HPDE6-E6E7 (cell line): ENCODE measurements around the gene RHCG.

Experiments used
- DNase-seq: peaks from one replicate; pipeline ENCODE4 v3.0.0; 2011; ENCODE audit warnings: missing footprints; ENCODE audit errors: extremely low spot score

Gene RHCG

DNA sequence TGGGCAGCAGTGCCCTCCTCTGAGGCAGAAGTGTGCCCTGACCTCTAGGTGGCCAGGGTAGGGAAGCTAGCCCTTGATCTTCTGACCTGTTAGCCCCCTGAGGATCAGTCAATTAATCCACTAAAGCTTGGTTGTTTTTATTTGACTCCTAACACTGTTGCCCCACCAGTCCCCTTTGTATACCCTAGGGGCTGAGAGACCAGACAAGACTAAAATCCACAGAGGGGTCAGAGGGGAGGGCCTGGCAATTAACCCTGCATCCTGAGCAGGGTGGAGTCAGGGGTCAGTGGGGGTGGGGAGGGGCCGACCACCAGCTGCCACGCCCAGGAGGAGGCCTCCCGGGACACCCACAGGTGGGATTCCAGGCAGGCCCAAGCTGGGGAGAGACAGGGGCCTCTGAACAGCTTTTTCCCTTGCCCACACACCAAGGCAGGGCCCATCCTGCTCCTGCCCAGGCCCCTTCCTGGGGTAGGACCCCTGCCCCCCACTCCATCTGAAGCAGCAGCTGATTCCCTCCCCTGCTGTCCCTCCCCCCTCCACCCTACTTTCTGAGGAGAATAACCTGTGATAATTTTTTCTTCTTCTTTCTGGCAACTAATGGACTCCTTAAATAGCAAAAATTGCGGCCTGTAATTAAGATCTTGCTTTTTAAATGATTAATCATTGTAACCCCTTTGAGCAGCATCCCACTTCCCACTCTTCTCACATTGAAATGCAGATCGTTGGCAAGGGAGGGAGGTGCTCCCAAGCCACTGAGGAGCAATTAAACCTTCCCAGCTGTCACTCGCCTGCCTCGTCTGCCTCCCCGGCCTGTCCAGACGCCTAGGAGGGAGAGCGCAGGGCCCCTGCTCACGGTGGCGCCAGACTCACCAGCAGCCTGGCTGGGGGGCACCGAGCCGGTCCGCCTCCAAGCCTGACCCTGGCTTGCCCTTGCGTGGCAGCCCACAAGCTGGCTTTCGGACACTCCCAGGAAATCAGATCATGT is 51.9 kb downstream of the RHCG start:
- no peak for DNase-seq

DNA sequence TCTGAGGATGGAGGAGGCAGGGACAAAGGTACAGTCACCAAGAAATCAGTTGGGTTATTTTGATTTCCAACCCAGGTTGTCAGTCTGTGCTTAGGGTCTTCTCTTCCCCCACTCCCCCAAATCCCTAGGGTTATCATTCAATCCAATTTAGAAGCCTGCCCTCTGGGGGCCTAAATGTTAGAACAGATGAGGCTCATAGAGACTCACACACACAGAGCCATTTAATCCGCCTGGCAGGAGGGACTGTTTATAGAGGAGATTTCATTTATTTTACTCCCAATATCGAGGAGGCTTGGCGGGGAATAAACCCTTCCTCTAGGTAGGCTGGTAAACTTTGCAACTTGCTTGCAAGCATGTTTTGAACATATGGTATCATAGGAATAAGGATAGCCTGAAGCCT is 52.8 kb downstream of the RHCG start:
- no peak for DNase-seq

DNA sequence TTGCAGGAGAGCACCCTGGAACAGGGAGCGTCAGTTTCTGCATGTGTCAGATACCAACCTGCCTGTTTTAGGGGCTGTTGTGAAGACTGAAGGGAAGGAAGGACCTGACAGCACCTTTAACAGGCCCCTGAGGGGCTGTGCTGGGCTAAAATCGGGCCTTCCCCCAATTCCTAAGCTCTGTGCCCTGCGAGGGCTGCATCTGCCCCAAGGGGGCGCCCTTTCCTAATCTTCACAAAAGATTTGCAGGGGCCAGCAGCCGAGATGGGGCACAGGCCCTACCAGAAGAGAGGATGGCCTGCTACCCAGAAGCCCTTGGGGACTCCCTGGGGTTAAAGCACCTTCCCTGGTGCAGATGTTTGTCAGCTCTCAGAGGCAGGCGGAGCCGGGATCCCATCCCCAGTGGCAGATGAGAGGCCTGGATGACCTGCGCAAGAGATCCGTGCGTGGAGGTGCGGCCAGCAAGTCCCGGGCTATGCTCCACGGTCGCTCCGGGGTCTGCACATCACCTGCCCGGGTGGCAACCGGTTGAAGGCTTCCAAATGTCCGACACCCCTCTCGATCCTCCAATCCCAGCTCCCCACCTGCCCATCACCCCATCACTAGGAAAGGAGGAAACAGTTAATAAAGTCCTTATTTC is 53.6 kb downstream of the RHCG start:
- DNase-seq = peak; percentile 49

- DNase-seq = no peak
These were observed 54.2 kb downstream of the RHCG start for GRCh38 chr15:89442155-89442554.

DNA sequence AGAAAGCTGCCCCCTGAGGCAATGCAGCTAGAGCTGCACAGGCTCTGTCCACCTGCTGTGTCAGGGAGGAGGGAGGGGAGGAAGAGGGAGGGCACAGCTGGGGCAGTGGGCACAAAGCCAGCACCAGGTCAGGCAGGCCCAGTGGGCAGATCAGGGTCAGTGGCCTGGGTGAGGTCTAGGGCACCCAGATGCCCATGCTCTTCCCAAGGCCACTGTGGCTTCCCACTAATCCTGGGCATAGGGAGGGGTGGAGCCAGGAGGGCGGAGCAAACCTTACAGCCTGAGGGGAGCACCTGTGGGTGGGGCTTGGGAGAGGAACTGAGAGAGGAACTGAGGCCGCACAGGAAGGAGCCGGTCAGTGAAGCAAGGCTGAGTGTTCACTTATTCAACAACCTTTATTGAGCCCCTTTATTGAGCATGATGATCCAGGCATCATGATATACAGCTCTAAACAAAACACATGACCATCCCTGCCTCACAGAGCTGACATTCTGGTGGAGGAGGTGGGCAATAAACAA is 55.0 kb downstream of the RHCG start:
- DNase-seq = no peak

DNA sequence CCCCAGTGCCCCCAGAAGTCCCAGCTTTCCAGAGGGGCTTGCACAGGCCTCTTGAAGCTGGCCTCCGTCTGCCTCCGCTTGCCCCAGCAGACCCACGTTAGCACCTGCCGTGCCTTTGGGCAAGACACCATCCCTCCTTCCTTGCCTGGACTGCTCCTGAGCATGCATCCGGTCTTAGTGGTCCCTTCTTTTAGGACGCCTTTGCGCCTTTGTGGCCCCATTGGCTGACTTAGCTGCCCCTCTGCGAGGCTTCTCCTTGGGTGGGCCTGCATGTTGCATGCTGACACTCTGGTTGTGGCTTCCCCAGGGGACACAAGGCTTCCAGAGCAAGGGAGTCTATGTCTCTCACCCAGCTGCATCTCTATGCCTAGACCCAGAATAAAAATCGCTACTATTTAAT is 56.6 kb downstream of the RHCG start:
- no peak for DNase-seq

DNA sequence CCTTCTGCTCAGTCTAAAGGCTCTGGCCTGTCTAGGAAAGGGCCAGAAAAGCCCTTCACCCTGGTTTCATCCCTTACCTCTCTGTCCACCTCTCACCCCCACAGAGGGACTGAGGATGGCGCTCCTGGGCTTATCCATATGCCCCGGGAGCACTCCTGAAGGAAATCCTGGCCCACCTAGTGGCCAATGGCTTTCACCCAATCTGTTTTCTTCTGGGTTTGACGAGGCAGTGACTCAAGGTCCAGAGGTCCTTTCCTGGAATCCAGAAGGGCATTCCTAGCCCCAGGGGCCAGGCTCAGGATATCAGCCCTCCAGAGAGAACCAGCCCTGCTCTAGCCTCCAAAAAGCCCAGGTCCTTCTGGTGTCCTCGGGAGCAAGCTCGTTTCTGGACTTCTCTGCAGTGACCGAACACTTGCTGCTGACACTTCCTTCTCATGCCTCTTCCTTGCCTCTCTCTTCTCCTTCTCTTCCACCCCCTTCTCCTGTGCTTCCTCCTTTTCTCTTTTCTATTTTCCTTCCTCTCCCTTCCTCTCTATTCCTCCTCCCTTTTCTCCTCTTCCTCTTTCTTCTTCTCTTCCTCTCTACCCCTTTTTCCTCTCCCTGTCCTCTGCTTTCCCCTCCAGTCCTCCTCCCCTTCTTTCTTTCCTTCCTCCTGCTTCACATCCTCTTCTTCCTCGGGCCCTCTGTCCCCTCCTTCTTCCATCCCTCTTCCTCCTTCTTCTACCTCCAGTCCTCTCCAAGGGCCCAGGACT is 59.6 kb downstream of the RHCG start:
- DNase-seq = no peak

DNA sequence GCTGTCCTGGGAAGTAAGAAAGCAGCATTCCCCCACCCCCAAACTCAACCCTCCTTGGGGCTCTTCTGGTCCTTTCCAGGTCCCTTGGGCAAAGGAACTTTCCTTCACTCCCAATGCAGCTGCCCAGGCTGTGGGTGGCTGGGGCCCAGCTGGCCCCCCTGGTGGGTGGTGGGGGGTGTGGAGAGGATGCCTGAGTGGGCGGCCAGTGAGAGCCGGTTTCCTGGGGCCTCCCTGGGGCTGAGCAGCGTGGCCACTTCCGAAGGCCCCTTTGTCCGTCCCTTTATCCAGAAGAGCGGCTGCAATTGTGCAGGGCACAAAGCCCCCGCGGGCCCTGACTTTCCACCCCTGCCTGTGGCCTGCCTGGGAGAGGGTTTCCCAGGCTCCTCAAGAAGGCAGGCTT is 61.0 kb downstream of the RHCG start:
- DNase-seq = no peak

DNA sequence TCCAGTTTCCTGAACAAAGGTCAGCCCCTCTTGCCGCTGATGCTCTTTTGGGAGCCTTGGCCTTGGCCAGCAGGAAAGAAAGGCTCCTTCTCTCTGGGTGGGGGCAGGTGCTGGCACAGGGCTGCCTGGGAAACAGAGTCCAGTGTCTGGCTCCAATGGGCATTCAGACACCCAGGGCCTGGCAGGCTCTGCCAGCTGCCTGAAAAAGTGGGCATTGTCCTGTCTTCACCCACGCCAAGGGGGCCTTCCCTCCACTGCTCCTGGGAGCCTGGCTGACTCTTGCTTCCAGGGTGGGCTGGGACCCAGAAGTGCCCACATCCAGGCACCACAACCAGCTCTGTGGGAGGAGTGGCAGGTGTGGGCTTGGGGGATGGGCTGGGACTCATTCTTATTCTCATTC is 62.7 kb downstream of the RHCG start:
- no peak for DNase-seq

DNA sequence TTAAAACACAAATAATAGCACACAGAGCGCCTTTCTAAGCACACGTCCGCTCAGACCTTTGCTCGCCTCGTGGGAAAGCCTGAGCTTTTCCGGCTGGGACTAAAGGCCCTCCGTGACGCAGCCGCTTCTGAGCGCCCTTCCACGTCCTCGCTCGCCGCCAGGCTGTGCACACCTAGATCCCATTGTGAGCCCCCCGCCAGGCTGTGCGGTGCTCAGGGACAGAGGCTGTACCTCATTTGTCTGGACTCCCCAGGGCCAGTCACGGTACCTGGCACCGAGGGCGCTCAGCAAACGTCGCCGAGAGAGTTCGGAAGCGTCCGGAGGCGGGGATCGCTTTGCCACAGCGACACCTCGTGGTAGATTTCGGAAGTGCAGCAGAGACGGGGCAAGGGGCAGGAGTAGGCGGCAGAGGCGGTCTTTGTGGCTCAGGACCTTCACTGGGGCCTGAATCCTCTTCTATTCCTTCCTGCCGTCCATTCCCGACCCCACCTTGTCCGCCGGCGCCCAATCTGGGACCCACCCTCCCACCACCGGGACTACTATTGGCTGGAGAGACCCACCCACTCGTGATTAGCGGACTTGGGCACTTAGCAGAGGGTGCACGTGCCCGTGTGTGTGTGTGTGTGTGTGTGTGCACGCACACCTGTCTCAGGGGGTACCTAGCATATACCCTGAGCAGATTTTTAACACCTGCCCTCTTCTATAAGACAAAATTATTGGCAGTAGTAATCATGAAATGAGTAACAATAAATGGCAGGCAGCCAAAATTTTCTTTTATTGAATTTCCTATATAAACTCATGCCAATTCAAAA is 65.6 kb downstream of the RHCG start:
- DNase-seq = peak; percentile 76

DNA sequence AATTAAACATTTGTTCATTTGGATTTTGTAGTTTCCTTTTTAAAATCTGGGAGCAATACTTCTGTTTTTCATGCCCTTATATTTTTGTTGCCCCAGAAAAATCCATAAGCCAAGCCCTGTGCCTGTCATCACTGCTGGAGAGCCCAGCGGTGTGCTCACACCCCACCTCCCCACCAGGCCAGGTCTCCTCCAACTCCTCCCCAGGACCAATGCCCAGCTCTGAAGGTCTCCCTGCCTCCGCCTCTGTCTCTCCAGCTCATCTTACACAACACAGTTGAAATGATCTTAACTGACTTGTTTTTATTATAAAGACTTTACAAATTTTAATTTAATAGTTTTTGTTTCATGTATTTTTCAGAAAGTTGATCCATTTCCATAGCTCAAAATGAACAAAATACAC is 66.4 kb downstream of the RHCG start:
- no peak for DNase-seq

DNA sequence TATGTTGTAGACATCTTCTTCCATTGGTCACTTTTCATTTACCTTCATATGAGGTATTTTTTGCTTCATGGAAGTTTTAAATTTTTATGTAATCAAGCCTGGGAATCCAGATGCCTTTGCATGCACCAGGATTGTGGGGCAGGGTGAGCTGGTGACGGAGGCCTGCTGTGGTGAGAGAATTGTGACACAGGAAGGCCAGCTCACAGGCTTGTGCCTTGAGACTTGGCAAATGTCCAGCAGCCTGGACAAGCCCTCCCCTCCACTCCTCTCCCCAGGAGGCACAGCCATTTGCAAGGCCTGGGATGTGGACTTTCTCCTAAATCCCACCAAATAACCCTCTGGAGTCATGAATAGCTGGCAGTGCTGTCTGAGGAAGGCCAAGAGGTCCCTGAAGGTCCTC is 67.4 kb downstream of the RHCG start:
- no peak for DNase-seq

GRCh38 chr15:89428246-89428645 is 68.1 kb downstream of the RHCG start:
- DNase-seq = no peak

DNA sequence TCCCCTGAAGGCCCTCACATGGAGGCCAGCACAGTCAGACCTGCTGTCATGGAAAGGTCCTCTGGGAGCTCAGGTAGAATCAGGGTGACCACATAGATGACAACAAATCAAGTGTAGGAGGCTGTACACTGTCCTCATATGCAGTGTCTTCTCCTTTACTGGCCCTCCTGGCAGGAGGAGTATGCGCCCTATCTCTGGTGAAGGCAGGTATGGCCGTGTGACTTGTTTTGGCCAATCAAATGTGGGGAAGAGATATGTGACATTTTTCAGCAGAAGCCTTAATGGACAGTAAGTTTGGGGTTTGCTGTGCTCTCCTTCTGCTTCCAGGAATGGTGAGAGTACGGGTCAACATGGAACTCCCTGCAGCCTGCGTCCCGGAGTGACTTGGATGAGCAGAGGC is 69.9 kb downstream of the RHCG start:
- no peak for DNase-seq

- DNase-seq = no peak
These were observed 72.4 kb downstream of the RHCG start for GRCh38 chr15:89423981-89424380.
